Bronchial epithelial cell (primary cell): ENCODE measurements around the gene EFL1. TPM values are rescaled to one million over a fixed set of nuclear protein-coding genes. Genes with fewer than 3 reads are reported as not detected.
"Not testable (repeated sequence)": the region's sequence is repeated elsewhere in the genome, so short reads cannot be mapped to it uniquely, and the experiment has no call there.

Experiments used
- DNase-seq: peaks from one replicate; pipeline ENCODE4 v3.0.0-alpha.2; 2010; ENCODE audit warnings: low read depth
- FAIRE-seq: peaks from 2 replicates; lab custom pipeline; 2011; peaks lifted over from hg19 to GRCh38; lab: Jason Lieb, UNC
- H3K27me3 ChIP-seq: 2 replicates; pipeline ENCODE4 v1.5.1; 2011; ENCODE audit warnings: low read length; ENCODE audit not compliant: control insufficient read depth, insufficient read depth
- H3K36me3 ChIP-seq: 2 replicates; pipeline ENCODE4 v1.5.1; 2011; ENCODE audit warnings: low read length; ENCODE audit not compliant: control insufficient read depth, insufficient read depth
- H3K4me3 ChIP-seq: 2 replicates; pipeline ENCODE4 v1.5.1; 2011; ENCODE audit warnings: mild to moderate bottlenecking, low read depth, low read length, control low read depth
- CTCF ChIP-seq: IDR thresholded peaks from 2 replicates; pipeline ENCODE4 v1.5.1; 2011; ENCODE audit warnings: mild to moderate bottlenecking, moderate library complexity, low read length, control low read depth, inconsistent platforms; ENCODE audit not compliant: insufficient read depth, severe bottlenecking
- total RNA-seq: library from RNA; depleted of rRNA; stranded (reverse); fragments of >200 nt; gene quantifications from 2 replicates; pipeline ENCODE4 v1.2.1, GENCODE V29; 2014

Gene EFL1
- total RNA-seq, 1 donor from 2014 or later: 28.2 TPM

GRCh38 chr15:82304778-82305090 is 42.2 kb upstream of the EFL1 start:
- Histone ChIP-seq H3K36me3 (no peaks in the 10 kb centered on the region), H3K4me3 (no peak overlapping the region), H3K27me3 (no peaks in the 10 kb centered on the region)
- no peak for TF ChIP-seq CTCF
- FAIRE-seq: no peak
- DNase-seq: no peak

DNA sequence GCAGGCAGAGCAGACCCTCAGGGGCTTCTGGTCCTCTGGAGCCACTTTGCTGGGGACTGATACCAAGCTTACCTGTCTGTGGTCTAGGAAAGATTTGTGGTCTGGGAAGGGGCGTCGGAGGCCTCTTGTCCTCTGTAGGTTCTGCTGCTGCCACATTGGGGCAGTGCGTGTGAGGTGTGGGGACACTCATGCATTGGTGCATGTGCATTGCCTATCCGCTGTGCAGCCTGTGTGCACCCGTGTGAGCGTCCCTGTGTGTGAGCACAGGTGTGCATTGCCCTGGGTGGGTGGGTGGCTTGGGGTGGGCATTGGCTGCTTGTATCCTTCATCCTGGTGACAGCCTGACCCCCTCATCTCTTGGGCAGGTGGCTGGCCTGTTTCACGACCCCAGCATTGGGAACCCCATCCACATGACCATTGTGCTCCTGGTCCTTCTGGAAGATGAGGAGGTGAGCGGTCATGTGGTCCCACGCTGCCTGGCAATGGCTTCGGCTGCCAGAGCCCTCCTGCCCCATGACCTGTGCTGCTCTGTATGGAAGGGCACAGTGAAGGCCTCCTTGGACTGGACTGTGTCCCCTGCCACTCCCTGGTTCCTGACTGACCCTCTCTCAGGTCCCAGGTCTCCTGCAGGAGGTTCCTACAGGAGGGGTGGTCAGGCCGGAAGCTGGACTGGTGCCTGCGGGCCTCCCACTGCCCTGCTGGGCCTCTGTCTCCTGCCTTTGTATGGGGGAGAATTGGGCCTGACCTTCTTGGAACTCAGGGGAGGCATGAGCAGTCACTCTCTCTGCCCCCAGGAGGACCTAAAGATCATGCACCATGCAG is 41.6 kb upstream of the EFL1 start:
- no peak for TF ChIP-seq CTCF
- DNase-seq (no peak), FAIRE-seq (no peak)
- no peaks in the 10 kb centered on the region for H3K27me3 ChIP-seq
- no peak overlapping the region for H3K4me3 ChIP-seq
- H3K36me3 ChIP-seq: no peaks in the 10 kb centered on the region

- no peak for TF ChIP-seq CTCF
- FAIRE-seq (no peak), DNase-seq (no peak)
- Histone ChIP-seq H3K36me3 (no peaks in the 10 kb centered on the region), H3K27me3 (no peaks in the 10 kb centered on the region), H3K4me3 (no peak overlapping the region)
These were observed 38.9 kb upstream of the EFL1 start for GRCh38 chr15:82301296-82302016.

GRCh38 chr15:82300883-82301282 is 38.3 kb upstream of the EFL1 start:
- DNase-seq: no peak
- no peak for TF ChIP-seq CTCF
- FAIRE-seq: no peak
- no peak overlapping the region for H3K4me3 ChIP-seq
- H3K36me3 ChIP-seq: no peaks in the 10 kb centered on the region
- no peaks in the 10 kb centered on the region for H3K27me3 ChIP-seq

DNA sequence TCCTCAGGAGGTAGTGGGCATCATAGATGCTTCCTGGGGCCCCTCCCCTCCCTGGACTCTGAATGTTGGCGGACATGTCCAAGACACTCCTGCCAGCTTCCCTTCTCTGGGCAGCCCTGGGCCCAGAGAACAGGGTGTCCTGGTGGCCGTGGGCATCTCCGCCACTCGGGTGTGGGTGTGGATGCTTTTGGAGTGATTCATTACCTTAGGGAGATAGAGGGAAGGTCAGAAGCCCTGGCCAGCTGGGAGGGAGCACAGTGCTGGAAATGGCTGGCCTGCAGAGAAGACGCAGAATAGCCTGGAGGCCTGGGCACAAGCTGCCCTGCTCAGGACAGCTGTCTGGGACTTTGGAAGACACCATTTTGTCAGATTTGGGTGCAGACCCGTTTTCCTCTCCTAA is 37.8 kb upstream of the EFL1 start:
- H3K27me3 ChIP-seq, H3K36me3 ChIP-seq, H3K4me3 ChIP-seq, FAIRE-seq, DNase-seq: not testable (repeated sequence)

DNA sequence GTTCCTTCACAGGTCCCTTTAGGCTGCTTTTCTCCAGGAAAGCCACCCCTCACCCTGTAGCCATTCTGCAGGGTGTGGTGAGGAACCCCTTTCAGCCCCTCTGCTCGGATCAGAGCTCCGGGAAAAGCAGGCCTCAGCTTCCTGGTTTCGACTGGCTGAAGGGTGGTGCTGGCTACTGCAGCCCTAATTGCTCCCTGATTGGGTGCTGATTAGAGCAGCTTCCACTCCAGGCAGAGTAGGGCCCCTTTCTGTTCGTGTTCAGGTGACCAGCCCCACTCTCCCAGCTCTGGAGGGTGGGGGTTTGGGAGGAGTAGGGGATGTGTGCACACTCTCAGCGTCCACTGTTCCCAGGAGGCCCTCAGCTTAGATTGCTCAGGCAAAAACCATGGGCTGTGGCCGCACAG is 37.0 kb upstream of the EFL1 start:
- FAIRE-seq, H3K27me3 ChIP-seq, H3K4me3 ChIP-seq, H3K36me3 ChIP-seq, DNase-seq: not testable (repeated sequence)
